Fibroblast of skin of right biceps (primary cell): Measurements from ENCODE around the gene SGO2.

ENCODE experiments used
- DNase-seq: peaks from one replicate; pipeline ENCODE4 v3.0.0-alpha.2; 2013

The SGO2 gene

GRCh38 chr2:200525882-200526651 is at the start of gene SGO2:
SGO2 (plus strand) TSS chr2:200526207; CDS start chr2:200532976, 6,769 bp downstream.
- peak; percentile 95 for DNase-seq

GRCh38 chr2:200476836-200477235 is 49.2 kb upstream of the SGO2 start:
- DNase-seq = no peak

GRCh38 chr2:200477667-200478131 is 48.3 kb upstream of the SGO2 start:
- DNase-seq = no peak

DNA sequence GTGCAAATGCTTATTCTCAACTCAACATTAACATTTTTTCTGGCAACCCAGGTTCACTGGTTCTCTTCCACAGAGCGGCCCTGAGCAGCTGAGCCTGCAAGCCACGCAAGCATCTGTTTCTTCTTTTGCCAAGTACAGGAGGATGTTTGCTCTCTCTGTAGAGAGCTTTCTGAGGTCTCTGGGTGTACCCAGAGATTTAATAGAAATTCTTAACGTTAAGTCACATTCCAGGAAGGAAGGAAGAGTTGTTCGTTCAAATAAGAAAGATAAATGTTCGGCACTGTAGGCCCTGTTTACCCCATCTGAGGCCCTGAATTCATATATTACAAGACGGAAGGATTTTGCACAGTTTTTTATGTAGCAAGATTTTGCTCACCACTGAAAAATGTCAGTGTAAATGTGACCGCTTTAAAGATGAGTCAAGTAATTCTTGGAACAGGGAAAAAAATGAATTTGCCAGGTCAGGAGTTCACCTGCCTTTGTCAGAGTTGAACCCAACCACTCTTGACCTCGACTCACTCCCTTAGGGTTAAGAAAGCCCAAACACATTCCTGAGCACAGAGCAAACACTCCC is 46.2 kb upstream of the SGO2 start:
- DNase-seq = peak; percentile 82

- DNase-seq = no peak
Observed at GRCh38 chr2:200482194-200482593, 43.8 kb upstream of the SGO2 start.

- peak; percentile 15 for DNase-seq
Observed at GRCh38 chr2:200483729-200484198, 42.2 kb upstream of the SGO2 start.

GRCh38 chr2:200484934-200485333 is 41.1 kb upstream of the SGO2 start:
- DNase-seq = no peak

DNA sequence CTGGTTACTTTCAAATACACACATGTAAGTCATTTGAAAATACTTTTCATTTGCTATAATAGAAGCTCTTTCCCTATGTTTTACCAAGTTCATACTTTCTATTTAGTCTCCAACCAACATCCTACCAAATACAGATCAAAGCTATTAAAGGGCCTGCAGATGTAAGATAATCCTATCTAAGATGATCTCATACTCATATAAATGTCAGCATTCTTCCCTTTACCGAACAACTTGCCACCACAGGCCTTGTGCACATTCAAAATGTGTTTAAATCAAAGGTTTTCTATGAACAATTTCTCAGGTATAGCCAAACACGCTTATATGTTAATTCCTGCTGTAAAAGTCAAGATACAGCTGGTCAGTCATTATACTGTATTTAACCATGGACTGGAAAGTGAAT is 39.5 kb upstream of the SGO2 start:
- DNase-seq = no peak

GRCh38 chr2:200488169-200488568 is 37.8 kb upstream of the SGO2 start:
- DNase-seq = no peak

GRCh38 chr2:200490001-200490400 is 36.0 kb upstream of the SGO2 start:
- no peak for DNase-seq

DNA sequence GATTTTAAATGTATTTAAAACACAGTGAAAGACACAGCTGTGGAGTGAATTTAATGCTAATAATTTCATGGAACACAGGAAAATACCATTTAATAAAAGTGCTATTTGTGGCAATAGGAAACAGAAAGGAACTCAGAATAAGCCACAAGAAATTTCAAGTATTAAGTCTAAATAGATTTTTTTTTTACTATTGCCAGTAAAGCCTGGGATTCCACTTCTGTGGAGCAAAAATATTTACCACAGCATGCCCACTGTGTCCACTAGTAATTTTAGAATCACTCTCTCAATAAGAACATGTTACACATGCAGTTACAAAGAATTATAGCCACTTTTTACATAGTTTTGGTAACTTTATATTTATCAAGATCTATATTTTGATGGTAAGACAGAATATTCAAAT is 33.4 kb upstream of the SGO2 start:
- DNase-seq = no peak

GRCh38 chr2:200494048-200494447 is 32.0 kb upstream of the SGO2 start:
- DNase-seq = no peak

DNA sequence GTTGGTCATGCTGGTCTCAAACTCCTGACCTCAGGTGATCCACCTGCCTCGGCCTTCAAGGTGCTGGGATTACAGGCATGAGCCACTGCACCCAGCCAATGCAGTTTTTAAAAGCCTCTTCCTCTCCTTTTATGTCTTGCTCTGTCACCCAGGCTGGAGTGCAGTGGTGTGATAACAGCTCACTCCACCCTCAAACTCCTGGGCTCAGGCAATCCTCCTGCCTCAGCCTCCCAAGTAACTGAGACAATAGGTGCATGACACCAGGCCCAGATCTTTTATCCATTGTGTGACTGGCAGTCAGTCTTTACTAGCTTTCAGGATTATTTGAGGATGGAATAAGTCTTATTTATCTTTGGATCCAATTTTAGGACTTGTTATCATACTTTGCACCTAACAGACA is 29.3 kb upstream of the SGO2 start:
- no peak for DNase-seq

DNA sequence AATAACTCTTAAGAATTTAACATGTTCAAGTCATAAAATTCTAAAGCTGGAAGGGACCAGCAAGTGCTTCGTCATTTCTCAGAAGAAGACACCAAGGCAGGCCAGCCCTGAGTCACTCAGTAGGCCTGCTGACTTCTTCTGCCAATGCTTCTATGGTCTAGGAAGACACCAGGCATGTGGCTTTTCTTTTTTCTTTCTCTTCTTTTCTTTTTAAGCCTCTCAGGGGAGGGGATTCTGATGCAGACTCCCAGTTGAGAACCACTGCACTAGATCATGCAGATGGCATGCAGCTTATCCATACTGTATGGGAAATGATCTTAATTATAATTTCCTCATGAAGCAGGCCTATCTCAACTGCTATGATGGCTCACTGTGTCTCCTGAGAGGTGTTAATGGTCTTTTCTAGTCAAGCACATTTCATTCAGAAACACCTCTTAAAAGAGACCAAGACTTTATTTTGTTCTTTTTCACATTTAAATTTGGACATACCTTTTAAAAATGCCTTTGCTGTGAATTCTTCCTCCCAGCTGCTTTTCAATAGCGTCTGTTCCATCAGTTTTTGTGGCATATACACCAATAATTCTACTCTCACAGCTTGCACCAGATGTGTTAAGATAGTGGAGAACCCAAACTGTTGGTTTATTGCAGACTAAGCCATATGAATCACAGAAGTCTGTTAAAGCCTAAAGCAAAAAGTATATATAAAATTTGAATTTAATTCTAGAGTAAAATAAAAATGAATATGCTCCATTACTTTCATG is 27.4 kb upstream of the SGO2 start:
- peak; percentile 54 for DNase-seq

DNA sequence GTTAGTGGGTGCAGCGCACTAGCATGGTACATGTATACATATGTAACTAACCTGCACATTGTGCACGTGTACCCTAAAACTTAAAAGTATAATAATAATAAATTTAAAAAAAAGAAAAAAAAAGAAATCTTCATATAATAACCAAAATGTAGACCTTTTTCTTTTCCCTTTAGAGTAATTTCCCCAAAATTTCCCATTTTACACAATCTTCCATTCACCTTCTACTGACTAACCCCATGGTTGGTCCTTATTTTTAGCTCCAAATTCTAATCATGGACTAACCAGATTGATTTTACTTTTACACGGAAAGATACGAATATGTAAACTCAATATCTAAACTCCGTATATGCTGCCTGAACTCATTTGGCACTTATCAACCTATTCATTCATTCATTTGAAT is 23.8 kb upstream of the SGO2 start:
- no peak for DNase-seq

GRCh38 chr2:200506679-200507078 is 19.3 kb upstream of the SGO2 start:
- DNase-seq = no peak

- DNase-seq = no peak
Observed at GRCh38 chr2:200507179-200507578, 18.8 kb upstream of the SGO2 start.

DNA sequence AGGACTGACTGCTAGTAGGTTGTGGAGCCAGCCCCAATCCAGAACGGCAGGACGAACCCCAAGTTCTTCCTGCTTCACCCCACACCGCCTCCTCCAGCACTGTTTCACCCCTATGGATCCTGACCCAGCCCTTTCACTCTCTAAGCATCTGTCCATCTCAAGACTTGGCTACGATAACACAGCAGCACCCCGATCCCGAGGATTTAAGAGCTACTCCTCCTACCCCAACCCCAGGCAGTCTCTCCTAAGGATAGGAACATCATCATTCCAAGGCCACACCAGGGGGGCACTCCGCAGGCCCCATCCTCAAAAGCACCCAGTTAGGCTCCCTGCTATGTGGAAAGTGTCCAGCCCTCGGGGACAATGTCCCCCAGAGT is 16.8 kb upstream of the SGO2 start:
- no peak for DNase-seq

DNA sequence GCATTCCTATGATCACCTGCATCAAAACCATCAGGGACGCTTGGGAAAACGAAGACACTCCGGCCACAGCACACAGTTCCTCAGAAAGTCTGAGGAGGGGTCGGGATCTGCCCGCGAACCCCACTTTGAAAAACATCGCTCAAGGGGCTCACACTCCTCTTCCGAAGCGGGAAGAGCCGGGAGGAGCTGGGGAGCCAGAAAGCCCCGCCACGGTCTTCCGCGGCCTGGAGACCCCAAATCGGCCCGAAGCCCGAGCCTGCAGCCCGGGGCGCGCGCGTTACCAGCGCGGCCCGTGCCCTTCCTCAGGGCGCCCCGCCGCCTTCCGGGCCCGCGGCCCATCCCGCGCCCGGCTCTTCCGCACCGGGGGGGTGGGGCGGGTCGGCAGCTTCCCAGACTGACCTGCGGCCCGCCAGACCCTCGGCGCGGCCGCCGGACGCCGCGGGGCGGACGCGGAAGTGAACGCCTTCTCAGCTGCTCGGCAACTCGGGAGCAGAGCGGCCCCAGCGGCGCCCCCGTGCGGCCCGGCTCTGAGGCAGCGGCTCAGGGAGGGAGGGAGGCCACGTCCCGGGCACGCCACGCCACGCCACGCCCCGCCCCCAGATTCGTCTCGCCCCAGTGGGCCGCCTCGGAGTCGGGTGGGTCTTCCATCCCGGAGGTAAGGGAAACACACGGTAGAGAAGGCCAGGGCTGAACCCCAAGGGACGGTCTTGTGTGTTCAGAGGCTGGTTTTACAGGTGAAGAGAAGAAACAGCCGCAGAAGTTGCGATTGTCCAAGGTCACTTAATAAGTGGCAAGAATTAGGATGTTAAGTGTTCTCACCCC is 16.2 kb upstream of the SGO2 start, which contains the start of gene KCTD18:
Gene KCTD18 (minus strand): TSS at position 457 of the 822 bp plus-strand sequence. CDS start 3,052 bp downstream, outside the sequence.
- DNase-seq = peak; percentile 82

DNA sequence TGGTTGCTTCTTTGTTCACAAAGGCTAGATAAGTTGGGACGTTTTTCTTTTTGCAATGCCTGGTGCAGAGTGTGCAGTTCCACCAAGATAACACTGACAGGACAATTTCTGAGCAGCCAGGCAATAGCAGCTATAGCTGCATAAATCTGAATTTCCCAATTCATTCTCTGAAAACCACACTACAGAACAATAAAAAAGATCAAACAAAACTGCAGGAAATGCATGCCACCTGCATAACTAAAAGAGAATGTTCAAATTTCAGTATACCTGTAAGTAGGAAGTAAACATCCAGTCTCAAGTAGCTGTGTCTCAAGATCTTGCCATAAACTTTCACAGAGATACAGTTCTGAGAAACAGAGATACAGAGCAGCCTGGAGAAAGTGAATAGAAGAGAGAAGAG is 10.9 kb upstream of the SGO2 start:
- DNase-seq = no peak

DNA sequence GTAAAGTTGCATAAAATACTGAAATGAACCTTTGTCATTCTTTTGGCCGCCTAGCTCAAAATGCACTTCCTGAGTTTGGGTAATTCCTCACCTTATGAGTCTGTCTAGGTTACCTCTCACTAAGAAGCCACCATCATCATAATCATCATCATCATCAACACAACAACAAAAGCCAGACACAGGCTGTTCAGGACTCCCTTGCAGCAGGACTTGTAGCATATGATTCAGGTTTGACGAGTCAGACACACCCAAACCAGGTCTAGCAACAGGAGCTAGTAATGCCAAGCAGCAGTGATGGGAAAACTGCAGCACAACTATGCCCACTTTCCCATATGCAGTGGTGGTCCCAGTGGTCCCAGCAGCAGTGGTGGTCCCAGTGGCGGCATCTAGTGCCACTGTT is 2.8 kb upstream of the SGO2 start:
- DNase-seq = no peak

DNA sequence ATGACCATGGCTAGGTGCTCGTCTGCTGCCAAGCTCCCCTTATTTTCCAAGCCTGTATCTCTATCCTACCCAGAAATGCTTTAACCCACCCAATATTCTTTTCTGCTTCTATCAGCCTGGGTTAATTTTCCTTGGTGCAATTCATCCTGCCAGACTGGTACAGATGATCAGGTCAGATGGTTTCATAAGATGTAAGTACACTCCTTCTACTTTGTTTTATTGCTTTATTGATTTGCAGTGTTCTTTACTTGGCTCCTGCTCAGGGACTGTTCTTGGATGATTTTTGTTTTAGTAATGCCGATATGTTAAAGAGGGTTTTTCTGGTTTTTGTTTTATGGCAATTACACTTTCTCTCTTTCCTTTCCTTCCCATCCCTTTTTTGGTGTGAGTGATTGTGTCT is 2.4 kb upstream of the SGO2 start:
- DNase-seq = no peak

DNA sequence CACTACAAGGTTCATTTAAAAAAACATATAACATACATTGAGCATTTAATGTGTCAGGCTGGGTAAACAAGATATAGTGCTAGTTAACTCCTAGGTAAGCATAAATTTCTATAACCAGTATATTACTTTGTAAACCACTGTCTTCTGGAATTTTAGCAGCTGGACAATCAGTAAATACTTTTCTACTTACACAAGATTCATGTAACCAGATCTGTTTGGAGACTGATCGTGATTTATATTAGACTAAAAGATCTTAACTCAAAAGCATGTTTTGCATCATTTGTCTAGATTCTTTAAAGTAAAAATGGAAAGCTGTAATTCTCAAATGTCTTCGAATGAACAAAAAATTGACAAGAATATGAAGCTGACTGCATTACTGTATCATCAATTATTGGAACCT is 941 bp upstream of the SGO2 start:
- DNase-seq = no peak
